ENCODE data around the gene ZFP64.

ZFP64 gene

DNA sequence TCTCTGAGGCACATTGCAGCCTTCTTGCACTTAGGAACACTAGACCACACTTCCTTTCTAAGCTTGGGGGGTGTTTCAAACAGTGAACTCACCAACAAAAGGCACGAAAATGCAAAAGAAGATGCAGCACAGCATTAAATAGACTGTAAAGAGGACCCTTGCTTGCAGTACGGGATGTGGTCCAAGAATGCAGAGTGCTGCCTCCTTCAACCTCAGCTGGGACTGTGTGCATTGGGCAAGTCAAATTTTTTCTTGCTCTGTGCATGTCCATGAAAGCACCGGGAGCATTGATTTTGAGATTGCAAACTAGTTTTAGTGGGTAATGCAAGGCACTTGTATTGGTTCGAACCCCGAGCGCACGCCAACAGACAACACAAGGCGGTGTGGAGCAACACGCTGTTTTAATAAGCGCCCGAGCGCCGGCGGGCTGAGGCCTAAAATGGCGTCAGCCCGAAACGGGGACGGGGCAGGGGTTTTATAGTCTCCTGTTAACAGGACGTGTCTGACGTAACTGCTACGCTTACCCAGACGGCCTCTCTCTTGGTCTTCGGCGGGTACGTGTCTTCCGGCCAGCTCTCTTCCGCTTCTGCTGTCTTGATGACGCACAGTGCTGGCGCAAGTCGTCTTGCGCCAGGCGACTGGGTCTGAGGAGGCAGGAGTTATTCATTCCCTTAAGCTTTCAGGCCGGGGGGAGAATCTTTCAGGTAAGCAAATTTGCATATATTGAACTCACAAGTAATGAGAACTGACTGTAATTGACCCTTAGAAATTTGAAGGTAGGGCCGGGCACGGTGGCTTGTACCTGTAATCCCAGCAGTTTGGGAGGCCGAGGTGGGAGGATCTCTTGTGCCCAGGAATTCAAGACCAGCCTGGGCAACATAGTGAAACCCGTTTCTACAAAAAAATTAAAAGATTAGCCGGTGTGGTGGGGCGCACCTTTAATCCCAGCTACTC is 18.7 kb upstream of the ZFP64 start:
- TF ChIP-seq, protein P1, sequence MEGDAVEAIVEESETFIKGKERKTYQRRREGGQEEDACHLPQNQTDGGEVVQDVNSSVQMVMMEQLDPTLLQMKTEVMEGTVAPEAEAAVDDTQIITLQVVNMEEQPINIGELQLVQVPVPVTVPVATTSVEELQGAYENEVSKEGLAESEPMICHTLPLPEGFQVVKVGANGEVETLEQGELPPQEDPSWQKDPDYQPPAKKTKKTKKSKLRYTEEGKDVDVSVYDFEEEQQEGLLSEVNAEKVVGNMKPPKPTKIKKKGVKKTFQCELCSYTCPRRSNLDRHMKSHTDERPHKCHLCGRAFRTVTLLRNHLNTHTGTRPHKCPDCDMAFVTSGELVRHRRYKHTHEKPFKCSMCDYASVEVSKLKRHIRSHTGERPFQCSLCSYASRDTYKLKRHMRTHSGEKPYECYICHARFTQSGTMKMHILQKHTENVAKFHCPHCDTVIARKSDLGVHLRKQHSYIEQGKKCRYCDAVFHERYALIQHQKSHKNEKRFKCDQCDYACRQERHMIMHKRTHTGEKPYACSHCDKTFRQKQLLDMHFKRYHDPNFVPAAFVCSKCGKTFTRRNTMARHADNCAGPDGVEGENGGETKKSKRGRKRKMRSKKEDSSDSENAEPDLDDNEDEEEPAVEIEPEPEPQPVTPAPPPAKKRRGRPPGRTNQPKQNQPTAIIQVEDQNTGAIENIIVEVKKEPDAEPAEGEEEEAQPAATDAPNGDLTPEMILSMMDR (IDR thresholded peaks at IDR 0.05) = no peak

DNA sequence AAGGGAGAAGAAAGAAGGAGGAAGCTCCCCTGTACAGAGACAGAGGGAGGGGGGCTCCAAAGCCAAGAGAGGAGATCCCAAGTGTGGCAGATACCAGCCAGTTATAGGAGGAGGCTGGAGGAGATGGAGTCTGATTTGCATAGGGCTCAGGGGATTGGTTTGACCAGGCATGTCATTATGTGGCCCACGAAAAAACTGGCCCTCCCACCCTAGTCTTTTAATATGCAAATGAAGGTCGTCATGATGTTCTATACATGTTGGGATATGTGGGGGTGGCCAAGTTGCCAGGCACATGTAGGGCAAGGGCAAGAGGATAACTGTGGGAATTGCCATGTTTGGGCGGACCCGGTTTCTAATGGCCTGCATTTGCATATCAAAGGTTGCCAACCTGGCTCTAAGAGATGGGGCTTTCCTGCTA is 17.6 kb upstream of the ZFP64 start:
- TF ChIP-seq, protein P1 (IDR thresholded peaks at IDR 0.05) = no peak

DNA sequence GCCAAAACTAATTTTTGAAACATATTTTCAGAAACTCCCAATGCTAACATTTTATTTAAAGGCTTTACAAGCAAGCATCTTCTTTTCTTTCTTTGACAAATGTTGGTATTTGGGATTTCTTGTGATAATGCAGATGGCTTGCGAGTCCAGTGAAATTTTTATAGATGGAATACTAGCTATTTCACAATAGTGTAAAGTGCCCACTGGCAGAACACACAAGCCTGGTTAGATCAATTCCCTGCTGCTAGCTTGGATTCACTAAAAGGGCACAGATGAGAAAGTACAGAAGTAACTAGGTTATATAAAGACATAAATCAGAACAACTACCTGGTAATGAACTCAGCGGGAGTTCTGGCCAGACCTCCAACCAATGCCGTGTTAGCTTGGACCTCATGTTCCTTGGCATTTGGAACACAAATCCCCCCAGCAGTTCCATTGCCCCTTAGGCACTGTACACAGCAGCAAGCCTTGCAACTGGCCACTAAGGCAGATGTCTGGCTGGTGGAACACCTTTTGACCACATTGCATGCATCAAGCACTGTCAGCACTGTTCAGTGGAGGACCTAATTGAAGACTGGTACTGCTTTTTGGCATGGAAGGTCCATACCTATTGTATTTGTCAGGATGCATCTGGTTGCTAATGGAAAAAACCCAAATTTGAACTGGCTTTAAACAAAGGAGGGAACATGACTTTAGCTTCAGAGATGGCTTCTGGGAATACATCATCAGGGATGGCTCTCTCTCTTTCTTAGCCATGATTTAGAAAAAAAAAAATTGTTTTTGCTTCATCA is 15.6 kb upstream of the ZFP64 start:
- TF ChIP-seq, protein P1 (IDR thresholded peaks at IDR 0.05) = no peak

DNA sequence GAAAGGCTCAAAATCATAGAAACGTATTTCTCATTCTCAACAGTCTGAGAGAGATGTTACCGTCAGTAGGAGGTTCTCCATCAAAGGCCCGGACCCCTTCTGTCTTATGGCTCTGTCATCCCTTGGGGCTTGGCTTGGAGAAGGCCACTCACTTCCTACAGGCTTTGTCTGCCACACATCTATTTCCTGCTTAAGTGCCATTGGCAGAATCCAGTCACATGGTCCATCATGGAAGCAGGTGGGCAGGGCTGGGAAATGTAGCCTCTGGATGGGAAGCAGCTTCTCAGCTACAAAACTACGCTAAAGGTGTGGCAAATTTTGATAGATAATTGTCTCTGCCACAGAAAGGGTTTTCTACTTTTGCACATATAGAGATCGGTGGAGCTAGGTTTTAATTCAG is 12.6 kb upstream of the ZFP64 start:
- TF ChIP-seq, protein P1 (IDR thresholded peaks at IDR 0.05) = no peak

DNA sequence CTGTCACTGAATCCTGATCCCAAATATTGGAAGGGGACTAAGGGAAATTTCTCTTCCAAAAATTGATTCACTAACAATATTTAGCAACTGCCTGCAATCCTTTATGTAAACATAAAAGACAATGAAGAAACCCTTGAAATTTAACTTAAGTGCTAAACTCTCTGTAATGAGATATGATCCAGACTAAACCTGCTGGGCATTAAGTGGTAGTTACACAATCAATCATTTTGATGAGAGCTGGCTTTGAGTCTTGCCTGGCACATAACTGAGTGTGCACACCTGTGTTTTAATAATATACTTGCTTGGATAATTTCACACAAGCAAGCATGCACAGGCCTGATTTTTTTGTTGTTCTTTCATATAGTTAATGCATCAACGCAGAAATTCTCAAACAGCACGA is 9.8 kb upstream of the ZFP64 start:
- TF ChIP-seq, protein P1 (IDR thresholded peaks at IDR 0.05) = no peak

DNA sequence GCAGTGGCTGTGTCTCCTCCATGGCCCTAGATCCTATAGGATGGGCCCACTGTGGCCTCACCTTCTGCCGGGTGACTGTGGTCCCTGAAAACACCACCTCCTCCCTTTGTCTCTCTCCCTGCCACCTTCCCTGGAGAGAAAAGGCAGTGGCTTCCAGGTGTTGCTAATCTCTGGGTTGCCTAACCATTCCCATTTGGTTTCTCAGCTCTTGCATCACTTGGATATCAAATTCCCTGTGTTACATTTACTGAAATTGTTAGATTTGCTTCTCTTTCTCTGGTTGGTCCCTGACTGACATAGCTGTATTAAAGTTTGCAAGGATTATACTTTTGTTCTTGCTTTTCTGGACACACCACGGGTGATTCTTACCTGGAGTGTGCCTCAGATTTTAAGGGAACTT is 9.3 kb upstream of the ZFP64 start:
- TF ChIP-seq, protein P1 (IDR thresholded peaks at IDR 0.05) = no peak

DNA sequence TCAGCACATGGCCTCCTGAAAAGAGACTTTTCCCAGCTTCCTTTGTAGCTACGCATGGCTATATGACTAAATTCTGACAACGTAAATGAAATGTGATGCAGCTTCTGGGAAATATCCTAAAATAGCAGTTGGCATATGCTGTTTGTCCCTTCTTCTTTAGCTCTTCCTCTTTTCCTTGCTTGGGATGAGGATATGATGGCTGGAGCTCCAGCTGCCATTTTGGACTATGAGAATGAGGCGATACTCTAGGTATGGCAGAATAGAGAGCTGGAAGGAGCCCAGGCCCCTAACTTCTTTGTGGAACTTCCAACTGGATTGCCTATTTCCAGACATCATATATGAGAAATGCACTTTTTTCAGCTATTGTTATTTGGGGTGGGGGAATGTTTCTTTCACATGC is 5.3 kb upstream of the ZFP64 start:
- TF ChIP-seq, protein P1 (IDR thresholded peaks at IDR 0.05) = no peak
